ENCODE measurements around the gene LRRC66. TPM values are rescaled to one million over a fixed set of nuclear protein-coding genes. Genes with fewer than 3 reads are reported as not detected.

The LRRC66 gene
- total RNA-seq, 4 donors from 2014 or later, result 0.25 to 0.64 TPM; not detected in 2

GRCh38 chr4:51997647-51998046 is 22.5 kb downstream of the LRRC66 start:
- H3K27ac ChIP-seq, result no peak overlapping the region
- TF ChIP-seq EP300 (IDR thresholded peaks at IDR 0.05), result no peak
- no peak for TF ChIP-seq POLR2A (IDR thresholded peaks at IDR 0.05)
- no peak for TF ChIP-seq POLR2AphosphoS5 (IDR thresholded peaks at IDR 0.05)
- TF ChIP-seq CTCF (IDR thresholded peaks at IDR 0.05), result no peak
- no peak overlapping the region for H3K4me3 ChIP-seq
- H3K27me3 ChIP-seq, result no peaks in the 10 kb centered on the region
- H3K4me1 ChIP-seq, result no peaks in the 10 kb centered on the region
- H3K36me3 ChIP-seq, result no peaks in the 10 kb centered on the region
- no peak for DNase-seq (ENCODE audit: low spot score in 2 of 2)
- H3K9me3 ChIP-seq, result no peaks in the 10 kb centered on the region

- H3K4me1 ChIP-seq, result no peaks in the 10 kb centered on the region
- TF ChIP-seq POLR2A (IDR thresholded peaks at IDR 0.05) (no peak), EP300 (IDR thresholded peaks at IDR 0.05) (no peak), POLR2AphosphoS5 (IDR thresholded peaks at IDR 0.05) (no peak), CTCF (IDR thresholded peaks at IDR 0.05) (no peak)
- no peaks in the 10 kb centered on the region for H3K27me3 ChIP-seq
- no peaks in the 10 kb centered on the region for H3K9me3 ChIP-seq
- 56% methylated on average over 20 of the region's 20 CpGs for WGBS
- no peak overlapping the region for H3K27ac ChIP-seq
- H3K4me3 ChIP-seq, result no peak overlapping the region
- no peaks in the 10 kb centered on the region for H3K36me3 ChIP-seq
- DNase-seq (ENCODE audit: low spot score in 2 of 2), result no peak
Measured at GRCh38 chr4:51995647-51996220, 24.4 kb downstream of the LRRC66 start.

- Histone ChIP-seq H3K4me1 (no peaks in the 10 kb centered on the region), H3K4me3 (no peak overlapping the region), H3K27me3 (no peaks in the 10 kb centered on the region), H3K27ac (no peak overlapping the region), H3K9me3 (no peaks in the 10 kb centered on the region), H3K36me3 (no peaks in the 10 kb centered on the region)
- TF ChIP-seq CTCF (IDR thresholded peaks at IDR 0.05) (no peak), POLR2AphosphoS5 (IDR thresholded peaks at IDR 0.05) (no peak), POLR2A (IDR thresholded peaks at IDR 0.05) (no peak), EP300 (IDR thresholded peaks at IDR 0.05) (no peak)
- no peak for DNase-seq (ENCODE audit: low spot score in 2 of 2)
- 69% methylated on average over 1 of the region's 1 CpG for WGBS
Measured at GRCh38 chr4:51965862-51966261, 54.3 kb downstream of the LRRC66 start.

- H3K27me3 ChIP-seq, result no peaks in the 10 kb centered on the region
- no peak overlapping the region for H3K27ac ChIP-seq
- H3K4me3 ChIP-seq, result no peak overlapping the region
- TF ChIP-seq POLR2A (IDR thresholded peaks at IDR 0.05) (no peak), POLR2AphosphoS5 (IDR thresholded peaks at IDR 0.05) (no peak), EP300 (IDR thresholded peaks at IDR 0.05) (no peak), CTCF (IDR thresholded peaks at IDR 0.05) (no peak)
- WGBS, result 59% methylated on average over 4 of the region's 4 CpGs
- no peak for DNase-seq (ENCODE audit: low spot score in 2 of 2)
- H3K36me3 ChIP-seq, result no peaks in the 10 kb centered on the region
- H3K4me1 ChIP-seq, result no peaks in the 10 kb centered on the region
- H3K9me3 ChIP-seq, result no peaks in the 10 kb centered on the region
Measured at GRCh38 chr4:51963841-51964517, 56.2 kb downstream of the LRRC66 start.

GRCh38 chr4:51960486-51960885 is 59.7 kb downstream of the LRRC66 start:
- H3K9me3 ChIP-seq, result no peaks in the 10 kb centered on the region
- TF ChIP-seq CTCF (IDR thresholded peaks at IDR 0.05) (no peak), POLR2A (IDR thresholded peaks at IDR 0.05) (no peak), EP300 (IDR thresholded peaks at IDR 0.05) (no peak), POLR2AphosphoS5 (IDR thresholded peaks at IDR 0.05) (no peak)
- no peaks in the 10 kb centered on the region for H3K36me3 ChIP-seq
- 49% methylated on average over 4 of the region's 4 CpGs for WGBS
- DNase-seq (ENCODE audit: low spot score in 2 of 2), result no peak
- no peaks in the 10 kb centered on the region for H3K4me1 ChIP-seq
- H3K27ac ChIP-seq, result no peak overlapping the region
- no peak overlapping the region for H3K4me3 ChIP-seq
- H3K27me3 ChIP-seq, result no peaks in the 10 kb centered on the region

All from suprapubic skin (tissue), 4 donors.